Transverse colon (tissue), 4 donors: ENCODE data around the gene EFNA5.

ENCODE experiments used
- EP300 ChIP-seq: sonication (generic); formaldehyde crosslinking; IDR thresholded peaks from one replicate; pipeline ENCODE4 v1.6.1; 2017; ENCODE audit warnings: antibody characterized with exemption, low read depth
- POLR2A ChIP-seq: fragments of 450-650 bp; IDR thresholded peaks from one replicate; pipeline ENCODE4 v1.6.1; 2016; ENCODE audit warnings: antibody characterized with exemption, mild to moderate bottlenecking, moderate library complexity
- POLR2AphosphoS5 ChIP-seq, 3 donors: sonication (generic); formaldehyde crosslinking; IDR thresholded peaks; one replicate each; pipeline ENCODE4 v1.6.1; 2016; ENCODE audit warnings: antibody characterized with exemption in 3 of 3
- TF ChIP-seq, protein P1 (sequence below), 5 experiments: fragments of 200-600 bp in 3 of 5; fragments of 450-650 bp in 2 of 5; sonication (generic) in 3 of 5; IDR thresholded peaks; 1 replicate in 2 of 5; 2 replicates in 3 of 5; pipeline ENCODE4 v1.5.1; 2016 to 2017; ENCODE audit warnings: antibody characterized with exemption in 5 of 5, inconsistent platforms in 3 of 5, mild to moderate bottlenecking in 2 of 5, moderate library complexity in 1 of 5

GRCh38 chr5:107675201-107675600 lies 4.5 kb upstream of the EFNA5 start:
- TF ChIP-seq POLR2A (no peak), POLR2AphosphoS5 (IDR thresholded peaks at IDR 0.05) (no peak), EP300 (no peak)
- TF ChIP-seq, protein P1, sequence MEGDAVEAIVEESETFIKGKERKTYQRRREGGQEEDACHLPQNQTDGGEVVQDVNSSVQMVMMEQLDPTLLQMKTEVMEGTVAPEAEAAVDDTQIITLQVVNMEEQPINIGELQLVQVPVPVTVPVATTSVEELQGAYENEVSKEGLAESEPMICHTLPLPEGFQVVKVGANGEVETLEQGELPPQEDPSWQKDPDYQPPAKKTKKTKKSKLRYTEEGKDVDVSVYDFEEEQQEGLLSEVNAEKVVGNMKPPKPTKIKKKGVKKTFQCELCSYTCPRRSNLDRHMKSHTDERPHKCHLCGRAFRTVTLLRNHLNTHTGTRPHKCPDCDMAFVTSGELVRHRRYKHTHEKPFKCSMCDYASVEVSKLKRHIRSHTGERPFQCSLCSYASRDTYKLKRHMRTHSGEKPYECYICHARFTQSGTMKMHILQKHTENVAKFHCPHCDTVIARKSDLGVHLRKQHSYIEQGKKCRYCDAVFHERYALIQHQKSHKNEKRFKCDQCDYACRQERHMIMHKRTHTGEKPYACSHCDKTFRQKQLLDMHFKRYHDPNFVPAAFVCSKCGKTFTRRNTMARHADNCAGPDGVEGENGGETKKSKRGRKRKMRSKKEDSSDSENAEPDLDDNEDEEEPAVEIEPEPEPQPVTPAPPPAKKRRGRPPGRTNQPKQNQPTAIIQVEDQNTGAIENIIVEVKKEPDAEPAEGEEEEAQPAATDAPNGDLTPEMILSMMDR (IDR thresholded peaks at IDR 0.05): no peak
